ENCODE results near the gene FKBP2. TPM values are rescaled to one million over a fixed set of nuclear protein-coding genes. Genes with fewer than 3 reads are reported as not detected.

FKBP2 gene
- total RNA-seq, 1 experiment from 2014 or later = 57.2 TPM

DNA sequence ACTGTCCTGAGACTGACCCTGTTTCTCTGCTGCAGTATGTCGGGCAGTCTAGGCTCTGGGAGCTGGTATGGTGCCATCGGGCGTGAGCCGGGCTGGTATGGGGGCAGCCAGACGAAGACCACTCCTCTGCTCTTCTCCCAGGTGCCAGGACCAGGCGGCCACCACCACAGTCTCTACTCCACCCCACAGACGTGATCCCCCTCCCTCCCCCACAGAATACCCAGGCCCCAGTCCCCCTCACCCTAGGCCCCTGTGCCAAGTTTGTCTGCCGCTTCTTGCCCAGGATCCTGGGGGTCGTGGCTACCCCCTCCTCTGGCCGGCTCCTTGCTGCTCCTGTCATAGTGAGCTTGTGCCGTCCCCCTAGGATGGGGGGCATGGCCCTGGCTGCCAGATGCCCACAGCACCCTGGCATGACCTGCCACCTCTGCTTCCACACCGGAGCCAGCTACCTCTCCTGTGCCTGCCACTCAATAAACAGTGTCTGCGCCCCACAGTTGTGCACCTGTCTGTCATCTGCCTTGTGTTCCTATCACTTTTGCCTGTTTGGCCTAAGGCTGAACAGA, 48.2 kb downstream of the FKBP2 start:
- H3K27me3 Mint-ChIP-seq (ENCODE audit: low read depth) = peaks cover 49% of the 10 kb centered on the region
- ATAC-seq (no peak), DNase-seq (ENCODE audit: low spot score) (no peak)
- CTCF ChIA-PET = interaction anchor here (0.6 to 12.5 kb wide), 5 partner anchors 14 to 334 kb away, joined by 3 to 151 read pairs (median 3); partner anchors contain the start of genes ESRRA and PLCB3
- no peaks in the 10 kb centered on the region for H3K36me3 Mint-ChIP-seq
- H3K27ac Mint-ChIP-seq = no peak overlapping the region
- H3K4me1 Mint-ChIP-seq = peaks cover 12% of the 10 kb centered on the region
- POLR2A ChIA-PET = interaction anchor here (0.8 kb wide), 1 partner anchor 72 kb away, joined by 3 read pairs; no protein-coding TSS in a partner anchor
- no peak overlapping the region for H3K4me3 Mint-ChIP-seq
- TF ChIP-seq TEAD4 (CRISPR knock-in tag; IDR thresholded peaks at IDR 0.05) (no peak), MXD4 (CRISPR knock-in tag; IDR thresholded peaks at IDR 0.05; ENCODE audit: borderline replicate concordance) (no peak), HMGA2 (CRISPR knock-in tag; IDR thresholded peaks at IDR 0.05) (no peak), JAZF1 (CRISPR knock-in tag; IDR thresholded peaks at IDR 0.05) (no peak), ZNF263 (CRISPR knock-in tag; IDR thresholded peaks at IDR 0.05; ENCODE audit: low read depth) (no peak), NFYB (CRISPR knock-in tag; conservative IDR thresholded peaks at IDR 0.05; ENCODE audit: low read depth) (no peak), MYBL2 (CRISPR knock-in tag; IDR thresholded peaks at IDR 0.05) (no peak), NR2C2 (CRISPR knock-in tag; IDR thresholded peaks at IDR 0.05) (no peak)
- TF ChIP-seq, protein P1, sequence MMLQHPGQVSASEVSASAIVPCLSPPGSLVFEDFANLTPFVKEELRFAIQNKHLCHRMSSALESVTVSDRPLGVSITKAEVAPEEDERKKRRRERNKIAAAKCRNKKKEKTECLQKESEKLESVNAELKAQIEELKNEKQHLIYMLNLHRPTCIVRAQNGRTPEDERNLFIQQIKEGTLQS (CRISPR knock-in tag; conservative IDR thresholded peaks at IDR 0.05) = no peak
- TF ChIP-seq, protein P2, sequence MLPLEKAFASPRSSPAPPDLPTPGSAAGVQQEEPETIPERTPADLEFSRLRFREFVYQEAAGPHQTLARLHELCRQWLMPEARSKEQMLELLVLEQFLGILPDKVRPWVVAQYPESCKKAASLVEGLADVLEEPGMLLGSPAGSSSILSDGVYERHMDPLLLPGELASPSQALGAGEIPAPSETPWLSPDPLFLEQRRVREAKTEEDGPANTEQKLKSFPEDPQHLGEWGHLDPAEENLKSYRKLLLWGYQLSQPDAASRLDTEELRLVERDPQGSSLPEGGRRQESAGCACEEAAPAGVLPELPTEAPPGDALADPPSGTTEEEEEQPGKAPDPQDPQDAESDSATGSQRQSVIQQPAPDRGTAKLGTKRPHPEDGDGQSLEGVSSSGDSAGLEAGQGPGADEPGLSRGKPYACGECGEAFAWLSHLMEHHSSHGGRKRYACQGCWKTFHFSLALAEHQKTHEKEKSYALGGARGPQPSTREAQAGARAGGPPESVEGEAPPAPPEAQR (CRISPR knock-in tag; IDR thresholded peaks at IDR 0.05) = no peak
- TF ChIP-seq, protein P3, sequence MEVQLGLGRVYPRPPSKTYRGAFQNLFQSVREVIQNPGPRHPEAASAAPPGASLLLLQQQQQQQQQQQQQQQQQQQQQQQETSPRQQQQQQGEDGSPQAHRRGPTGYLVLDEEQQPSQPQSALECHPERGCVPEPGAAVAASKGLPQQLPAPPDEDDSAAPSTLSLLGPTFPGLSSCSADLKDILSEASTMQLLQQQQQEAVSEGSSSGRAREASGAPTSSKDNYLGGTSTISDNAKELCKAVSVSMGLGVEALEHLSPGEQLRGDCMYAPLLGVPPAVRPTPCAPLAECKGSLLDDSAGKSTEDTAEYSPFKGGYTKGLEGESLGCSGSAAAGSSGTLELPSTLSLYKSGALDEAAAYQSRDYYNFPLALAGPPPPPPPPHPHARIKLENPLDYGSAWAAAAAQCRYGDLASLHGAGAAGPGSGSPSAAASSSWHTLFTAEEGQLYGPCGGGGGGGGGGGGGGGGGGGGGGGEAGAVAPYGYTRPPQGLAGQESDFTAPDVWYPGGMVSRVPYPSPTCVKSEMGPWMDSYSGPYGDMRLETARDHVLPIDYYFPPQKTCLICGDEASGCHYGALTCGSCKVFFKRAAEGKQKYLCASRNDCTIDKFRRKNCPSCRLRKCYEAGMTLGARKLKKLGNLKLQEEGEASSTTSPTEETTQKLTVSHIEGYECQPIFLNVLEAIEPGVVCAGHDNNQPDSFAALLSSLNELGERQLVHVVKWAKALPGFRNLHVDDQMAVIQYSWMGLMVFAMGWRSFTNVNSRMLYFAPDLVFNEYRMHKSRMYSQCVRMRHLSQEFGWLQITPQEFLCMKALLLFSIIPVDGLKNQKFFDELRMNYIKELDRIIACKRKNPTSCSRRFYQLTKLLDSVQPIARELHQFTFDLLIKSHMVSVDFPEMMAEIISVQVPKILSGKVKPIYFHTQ (CRISPR knock-in tag; IDR thresholded peaks at IDR 0.05) = no peak
- TF ChIP-seq, protein P4, sequence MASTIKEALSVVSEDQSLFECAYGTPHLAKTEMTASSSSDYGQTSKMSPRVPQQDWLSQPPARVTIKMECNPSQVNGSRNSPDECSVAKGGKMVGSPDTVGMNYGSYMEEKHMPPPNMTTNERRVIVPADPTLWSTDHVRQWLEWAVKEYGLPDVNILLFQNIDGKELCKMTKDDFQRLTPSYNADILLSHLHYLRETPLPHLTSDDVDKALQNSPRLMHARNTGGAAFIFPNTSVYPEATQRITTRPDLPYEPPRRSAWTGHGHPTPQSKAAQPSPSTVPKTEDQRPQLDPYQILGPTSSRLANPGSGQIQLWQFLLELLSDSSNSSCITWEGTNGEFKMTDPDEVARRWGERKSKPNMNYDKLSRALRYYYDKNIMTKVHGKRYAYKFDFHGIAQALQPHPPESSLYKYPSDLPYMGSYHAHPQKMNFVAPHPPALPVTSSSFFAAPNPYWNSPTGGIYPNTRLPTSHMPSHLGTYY (CRISPR knock-in tag; IDR thresholded peaks at IDR 0.05) = no peak
- H3K9me3 Mint-ChIP-seq = no peaks in the 10 kb centered on the region

DNA sequence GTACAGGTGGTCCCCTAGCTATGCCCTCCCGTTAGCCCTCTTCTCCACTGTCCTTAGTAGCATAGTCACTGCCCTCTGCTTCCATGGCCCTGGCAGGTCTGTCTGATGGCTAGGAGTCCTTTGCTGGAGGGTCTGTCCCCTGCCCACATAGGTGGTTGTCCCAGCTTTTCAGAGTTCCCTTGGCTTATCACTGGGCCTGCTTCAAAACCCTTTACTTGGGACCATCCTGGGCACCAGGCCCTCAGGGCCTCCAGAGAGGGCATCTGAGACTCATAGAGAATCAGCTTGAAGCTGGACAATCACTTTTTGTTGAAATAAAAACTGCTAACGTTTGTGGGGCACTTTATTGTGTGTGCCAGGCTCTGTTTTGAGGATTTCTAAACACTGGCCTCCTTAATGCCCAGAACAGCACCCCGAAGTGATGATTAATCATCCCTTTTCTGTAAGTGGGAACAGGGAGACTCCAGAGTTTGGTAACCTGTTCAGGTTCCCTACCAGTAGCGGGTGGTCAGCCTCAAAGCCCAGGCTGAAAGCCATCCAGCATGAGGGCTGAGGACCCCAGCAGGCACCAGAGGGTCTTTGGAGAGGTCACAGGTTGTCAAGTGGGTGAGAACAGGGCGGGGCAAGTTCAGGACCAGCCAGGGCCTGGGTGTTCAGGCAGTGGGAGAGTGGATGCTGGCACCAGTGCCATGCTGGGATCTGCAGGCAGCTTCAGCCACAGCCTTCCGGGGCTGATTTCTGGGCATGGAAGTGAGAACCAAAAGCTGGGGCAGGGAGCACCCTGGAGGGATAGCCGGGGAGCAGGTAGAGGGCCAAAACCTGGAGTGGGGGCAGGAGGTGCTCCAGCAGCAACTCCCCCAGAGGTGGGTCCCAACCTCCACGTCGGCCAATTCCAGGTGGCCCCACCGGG, 49.7 kb downstream of the FKBP2 start:
- DNase-seq (ENCODE audit: low spot score) = no peak
- POLR2A ChIA-PET = interaction anchor here (0.6 kb wide), 1 partner anchor 19 kb away, joined by 3 read pairs; no protein-coding TSS in a partner anchor

More for the DNA sequence above, 49.7 kb downstream of the FKBP2 start:
- Mint-ChIP-seq H3K4me3 (peak overlapping the region; percentile 66), H3K9me3 (no peaks in the 10 kb centered on the region), H3K4me1 (peaks cover 12% of the 10 kb centered on the region), H3K27ac (no peak overlapping the region), H3K36me3 (no peaks in the 10 kb centered on the region), H3K27me3 (ENCODE audit: low read depth) (peaks cover 64% of the 10 kb centered on the region)
- CTCF ChIA-PET = interaction anchor here (1.0 to 12.5 kb wide), 3 partner anchors 11 to 64 kb away, joined by 3 to 151 read pairs (median 4); partner anchors contain the start of gene ESRRA
- TF ChIP-seq, protein P5, sequence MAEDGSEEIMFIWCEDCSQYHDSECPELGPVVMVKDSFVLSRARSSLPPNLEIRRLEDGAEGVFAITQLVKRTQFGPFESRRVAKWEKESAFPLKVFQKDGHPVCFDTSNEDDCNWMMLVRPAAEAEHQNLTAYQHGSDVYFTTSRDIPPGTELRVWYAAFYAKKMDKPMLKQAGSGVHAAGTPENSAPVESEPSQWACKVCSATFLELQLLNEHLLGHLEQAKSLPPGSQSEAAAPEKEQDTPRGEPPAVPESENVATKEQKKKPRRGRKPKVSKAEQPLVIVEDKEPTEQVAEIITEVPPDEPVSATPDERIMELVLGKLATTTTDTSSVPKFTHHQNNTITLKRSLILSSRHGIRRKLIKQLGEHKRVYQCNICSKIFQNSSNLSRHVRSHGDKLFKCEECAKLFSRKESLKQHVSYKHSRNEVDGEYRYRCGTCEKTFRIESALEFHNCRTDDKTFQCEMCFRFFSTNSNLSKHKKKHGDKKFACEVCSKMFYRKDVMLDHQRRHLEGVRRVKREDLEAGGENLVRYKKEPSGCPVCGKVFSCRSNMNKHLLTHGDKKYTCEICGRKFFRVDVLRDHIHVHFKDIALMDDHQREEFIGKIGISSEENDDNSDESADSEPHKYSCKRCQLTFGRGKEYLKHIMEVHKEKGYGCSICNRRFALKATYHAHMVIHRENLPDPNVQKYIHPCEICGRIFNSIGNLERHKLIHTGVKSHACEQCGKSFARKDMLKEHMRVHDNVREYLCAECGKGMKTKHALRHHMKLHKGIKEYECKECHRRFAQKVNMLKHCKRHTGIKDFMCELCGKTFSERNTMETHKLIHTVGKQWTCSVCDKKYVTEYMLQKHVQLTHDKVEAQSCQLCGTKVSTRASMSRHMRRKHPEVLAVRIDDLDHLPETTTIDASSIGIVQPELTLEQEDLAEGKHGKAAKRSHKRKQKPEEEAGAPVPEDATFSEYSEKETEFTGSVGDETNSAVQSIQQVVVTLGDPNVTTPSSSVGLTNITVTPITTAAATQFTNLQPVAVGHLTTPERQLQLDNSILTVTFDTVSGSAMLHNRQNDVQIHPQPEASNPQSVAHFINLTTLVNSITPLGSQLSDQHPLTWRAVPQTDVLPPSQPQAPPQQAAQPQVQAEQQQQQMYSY (CRISPR knock-in tag; IDR thresholded peaks at IDR 0.05) = peak; percentile 87
- TF ChIP-seq ZNF263 (CRISPR knock-in tag; IDR thresholded peaks at IDR 0.05; ENCODE audit: low read depth) = no peak
- ATAC-seq = peak; percentile 6; the same call in 1 of the 2 replicates

All from WTC11 (cell line).